AG09319 (cell line): ENCODE data around the gene BAIAP2L2.

Source experiments
- DNase-seq: peaks from one replicate; pipeline ENCODE4 v3.0.0-alpha.2; 2010; ENCODE audit warnings: low read depth; ENCODE audit errors: extremely low read depth
- TF ChIP-seq, protein P1 (sequence below): IDR thresholded peaks from 2 replicates; pipeline ENCODE4 v1.5.1; 2011; ENCODE audit warnings: low read depth, mild to moderate bottlenecking, inconsistent platforms, low read length, moderate library complexity

The BAIAP2L2 gene

DNA sequence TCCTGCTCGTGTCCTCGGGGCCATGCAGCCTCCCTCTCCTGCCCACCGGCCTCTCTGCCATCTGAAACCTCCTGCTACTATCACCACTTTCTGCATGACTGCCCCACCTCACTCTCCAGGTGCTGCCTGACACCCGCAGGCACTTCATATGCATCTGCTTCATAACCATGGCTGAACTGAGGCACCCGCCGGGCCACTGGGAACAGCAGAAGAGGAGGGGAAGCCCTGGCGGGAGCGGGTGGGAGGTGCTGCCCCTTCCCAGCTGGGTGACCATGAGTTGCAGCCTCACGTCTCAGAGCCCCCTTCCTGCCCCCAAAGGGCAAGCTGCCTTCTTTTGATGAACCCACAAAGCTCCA is 75.0 kb downstream of the BAIAP2L2 start:
- DNase-seq: no peak
- TF ChIP-seq, protein P1, sequence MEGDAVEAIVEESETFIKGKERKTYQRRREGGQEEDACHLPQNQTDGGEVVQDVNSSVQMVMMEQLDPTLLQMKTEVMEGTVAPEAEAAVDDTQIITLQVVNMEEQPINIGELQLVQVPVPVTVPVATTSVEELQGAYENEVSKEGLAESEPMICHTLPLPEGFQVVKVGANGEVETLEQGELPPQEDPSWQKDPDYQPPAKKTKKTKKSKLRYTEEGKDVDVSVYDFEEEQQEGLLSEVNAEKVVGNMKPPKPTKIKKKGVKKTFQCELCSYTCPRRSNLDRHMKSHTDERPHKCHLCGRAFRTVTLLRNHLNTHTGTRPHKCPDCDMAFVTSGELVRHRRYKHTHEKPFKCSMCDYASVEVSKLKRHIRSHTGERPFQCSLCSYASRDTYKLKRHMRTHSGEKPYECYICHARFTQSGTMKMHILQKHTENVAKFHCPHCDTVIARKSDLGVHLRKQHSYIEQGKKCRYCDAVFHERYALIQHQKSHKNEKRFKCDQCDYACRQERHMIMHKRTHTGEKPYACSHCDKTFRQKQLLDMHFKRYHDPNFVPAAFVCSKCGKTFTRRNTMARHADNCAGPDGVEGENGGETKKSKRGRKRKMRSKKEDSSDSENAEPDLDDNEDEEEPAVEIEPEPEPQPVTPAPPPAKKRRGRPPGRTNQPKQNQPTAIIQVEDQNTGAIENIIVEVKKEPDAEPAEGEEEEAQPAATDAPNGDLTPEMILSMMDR: no peak
